ENCODE results near the gene FGF22.
"Not testable (repeated sequence)": the region's sequence is repeated elsewhere in the genome, so short reads cannot be mapped to it uniquely, and the experiment has no call there.

FGF22 gene

DNA sequence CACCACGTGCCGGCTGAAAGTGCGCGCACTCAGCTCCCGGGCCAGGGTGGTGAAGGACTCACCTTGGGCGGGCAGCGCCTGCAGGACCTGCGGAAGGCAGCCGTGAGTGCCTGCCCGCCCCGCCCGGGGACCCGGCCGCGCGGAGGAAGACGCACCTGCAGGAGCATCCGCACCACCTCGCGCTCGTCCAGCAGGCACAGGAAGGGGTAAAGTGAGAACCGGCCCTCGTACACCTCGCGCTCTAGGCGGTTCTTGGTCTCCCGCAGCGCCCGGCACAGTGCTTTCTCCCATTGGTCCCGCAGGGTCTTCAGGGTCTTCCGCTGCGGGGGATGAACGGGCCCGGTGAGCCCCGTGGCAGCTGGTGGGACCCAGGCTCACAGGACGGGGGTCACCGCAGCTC lies 17.0 kb upstream of the FGF22 start:
- DNase-seq: no peak

DNA sequence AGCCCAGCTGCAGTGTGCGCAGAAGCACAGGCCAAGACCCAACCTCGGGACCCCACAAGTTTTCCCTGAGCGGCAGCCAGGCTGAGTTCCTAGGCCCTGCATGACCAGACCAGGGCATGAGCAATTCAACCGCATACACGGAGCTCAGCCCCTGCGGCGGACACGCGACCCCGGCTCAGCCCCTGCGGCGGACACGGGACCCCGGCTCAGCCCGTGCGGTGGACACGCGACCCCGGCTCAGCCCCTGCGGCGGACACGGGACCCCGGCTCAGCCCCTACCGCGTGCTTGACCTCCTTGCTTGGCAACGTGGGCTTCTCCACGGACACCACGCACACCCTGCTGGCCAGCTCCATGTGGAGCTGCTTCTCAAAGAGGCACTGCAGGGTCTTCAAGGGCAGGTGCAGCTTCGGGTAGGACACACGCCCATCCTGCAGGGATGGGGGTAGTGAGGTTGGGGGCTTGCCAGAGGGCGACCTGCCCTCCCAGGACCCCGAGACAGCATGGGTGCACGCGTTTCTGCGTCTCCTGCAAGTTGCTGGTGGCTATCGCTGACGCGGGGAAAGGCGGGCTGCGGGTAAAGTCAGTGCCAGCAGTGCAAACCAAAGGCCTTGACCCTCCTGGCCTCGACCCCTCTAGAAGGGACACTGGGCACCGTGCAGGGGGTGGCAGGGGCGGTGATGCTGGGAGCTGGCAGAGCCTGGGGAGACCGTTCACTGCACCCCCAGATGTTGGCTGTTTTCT lies 16.3 kb upstream of the FGF22 start:
- no peak for DNase-seq

DNA sequence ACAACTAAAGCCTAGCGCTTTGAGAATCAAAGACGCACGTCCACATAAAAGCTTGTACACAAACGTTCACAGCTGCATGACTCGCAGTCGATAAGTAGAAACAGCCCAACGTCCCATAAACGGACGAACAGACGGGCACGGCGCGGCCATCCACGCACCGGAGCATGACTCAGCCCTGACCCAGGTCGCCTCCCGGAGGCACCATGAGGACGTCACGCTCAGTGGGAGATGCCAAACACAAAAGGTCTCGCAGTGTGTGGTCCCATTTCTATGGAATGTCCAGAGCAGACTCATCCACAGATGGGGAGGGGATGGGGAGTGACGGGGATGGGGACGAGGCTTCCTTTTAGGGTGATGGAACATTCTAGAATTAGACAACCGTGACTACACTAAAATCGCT lies 15.7 kb upstream of the FGF22 start:
- no peak for DNase-seq

DNA sequence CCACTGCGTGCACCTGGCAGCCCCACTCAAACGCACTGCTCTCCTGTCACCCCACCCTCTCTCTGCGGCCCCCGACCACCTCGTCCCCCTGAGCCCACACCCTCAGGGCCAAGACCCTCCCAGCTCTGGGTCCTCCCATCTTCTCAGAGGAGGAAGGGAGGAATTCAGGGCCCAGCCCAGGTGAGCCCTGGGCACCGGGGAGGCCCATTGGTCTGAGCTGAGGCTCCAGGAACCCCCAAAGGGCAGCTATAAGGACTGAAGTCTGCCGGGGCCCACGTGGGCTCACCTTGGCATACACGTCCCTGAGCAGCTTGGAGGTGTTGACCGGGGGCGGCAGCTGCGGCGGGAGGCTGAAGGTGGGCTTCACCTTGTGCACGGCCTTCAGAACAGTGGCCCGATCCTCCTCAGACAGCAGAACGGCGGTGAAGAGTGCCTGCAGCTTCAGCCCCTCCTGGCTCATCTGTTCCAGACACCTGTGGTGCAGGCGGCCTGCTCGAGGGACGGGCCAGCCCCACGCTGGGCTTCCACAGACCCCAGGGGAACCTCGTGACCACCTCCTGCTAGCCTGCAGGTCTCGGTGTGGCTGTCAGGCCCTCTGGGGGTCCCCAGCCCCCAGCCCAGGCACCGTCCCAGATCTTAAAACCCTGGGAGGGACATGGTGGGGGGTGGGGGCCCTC lies 15.1 kb upstream of the FGF22 start:
- no peak for DNase-seq

DNA sequence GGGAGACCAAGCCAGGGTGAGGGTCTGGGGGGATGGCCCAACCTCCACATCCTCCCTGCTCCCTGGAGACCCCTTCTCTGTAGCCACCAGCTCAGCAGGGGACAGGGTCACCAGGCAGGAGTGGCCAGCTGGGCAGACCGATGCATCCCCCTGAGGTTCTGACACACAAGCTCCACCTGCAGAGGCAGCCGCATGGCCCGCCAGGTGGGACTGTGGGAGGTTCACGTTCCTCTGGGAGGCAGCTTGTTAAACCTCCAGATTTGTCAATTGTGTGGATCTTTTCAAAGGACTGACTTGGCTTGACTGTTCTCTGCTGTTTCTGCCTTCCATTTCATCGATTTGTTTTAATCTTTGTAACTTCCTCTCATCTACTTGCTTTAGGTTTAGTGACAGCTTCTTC lies 14.4 kb upstream of the FGF22 start:
- no peak for DNase-seq

DNA sequence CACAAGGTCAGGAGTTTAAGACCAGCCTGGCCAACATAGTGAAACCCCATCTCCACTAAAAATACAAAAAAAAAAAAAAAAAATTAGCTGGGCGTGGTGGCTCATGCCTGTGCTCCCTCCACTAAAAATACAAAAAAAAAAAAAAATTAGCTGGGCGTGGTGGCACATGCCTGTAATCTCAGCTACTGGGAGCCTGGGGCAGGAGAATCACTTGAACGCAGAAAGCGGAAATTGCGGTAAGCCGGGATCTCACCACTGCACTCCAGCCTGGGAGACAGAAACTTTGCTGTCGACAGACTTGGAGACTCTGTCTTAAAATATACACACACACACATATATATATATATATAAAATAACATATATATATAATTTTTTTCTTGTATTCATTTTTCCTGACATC lies 13.1 kb upstream of the FGF22 start:
- DNase-seq: not testable (repeated sequence)

DNA sequence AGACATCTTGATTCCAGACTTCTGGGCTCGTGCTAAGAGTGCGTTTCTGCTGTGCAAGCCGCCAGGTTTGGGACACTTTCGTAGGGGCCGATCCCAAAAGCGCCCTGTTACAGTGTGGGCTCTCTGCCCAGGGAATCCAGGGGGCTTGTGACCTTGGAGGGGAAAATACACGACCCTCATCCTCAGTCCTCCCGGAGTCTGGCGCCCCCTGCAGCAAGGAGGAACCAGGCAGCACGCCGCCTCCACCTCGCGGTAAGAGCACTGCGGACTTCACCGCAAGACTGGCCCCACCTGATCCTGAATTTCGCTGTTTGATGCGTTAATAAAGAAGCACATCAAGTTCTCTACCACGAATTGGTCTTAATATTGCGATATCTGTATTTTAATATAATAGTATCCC lies 11.5 kb upstream of the FGF22 start:
- peak in 1 of 2 donors; percentile 39 for DNase-seq

DNA sequence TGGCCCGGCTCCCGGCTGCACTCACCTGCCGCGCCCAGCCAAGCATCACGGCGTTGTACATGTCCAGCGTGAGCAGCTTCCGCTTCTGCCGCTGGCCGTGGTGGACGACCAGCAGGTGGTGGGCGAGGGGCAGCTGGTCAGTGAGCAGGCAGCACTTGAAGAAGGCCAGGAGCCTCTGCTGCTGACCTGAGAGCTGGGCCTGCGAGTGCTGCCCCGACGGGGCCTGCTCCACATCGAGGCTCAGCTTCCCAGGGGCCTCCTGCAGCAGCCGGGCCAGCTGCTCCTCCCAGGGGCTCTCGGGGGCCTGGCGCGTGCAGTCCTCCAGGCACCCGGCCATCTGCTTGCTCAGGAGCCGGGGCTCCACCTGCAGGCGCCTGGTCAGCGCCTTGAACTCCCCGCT lies 10.2 kb upstream of the FGF22 start:
- not testable (repeated sequence) for DNase-seq

DNA sequence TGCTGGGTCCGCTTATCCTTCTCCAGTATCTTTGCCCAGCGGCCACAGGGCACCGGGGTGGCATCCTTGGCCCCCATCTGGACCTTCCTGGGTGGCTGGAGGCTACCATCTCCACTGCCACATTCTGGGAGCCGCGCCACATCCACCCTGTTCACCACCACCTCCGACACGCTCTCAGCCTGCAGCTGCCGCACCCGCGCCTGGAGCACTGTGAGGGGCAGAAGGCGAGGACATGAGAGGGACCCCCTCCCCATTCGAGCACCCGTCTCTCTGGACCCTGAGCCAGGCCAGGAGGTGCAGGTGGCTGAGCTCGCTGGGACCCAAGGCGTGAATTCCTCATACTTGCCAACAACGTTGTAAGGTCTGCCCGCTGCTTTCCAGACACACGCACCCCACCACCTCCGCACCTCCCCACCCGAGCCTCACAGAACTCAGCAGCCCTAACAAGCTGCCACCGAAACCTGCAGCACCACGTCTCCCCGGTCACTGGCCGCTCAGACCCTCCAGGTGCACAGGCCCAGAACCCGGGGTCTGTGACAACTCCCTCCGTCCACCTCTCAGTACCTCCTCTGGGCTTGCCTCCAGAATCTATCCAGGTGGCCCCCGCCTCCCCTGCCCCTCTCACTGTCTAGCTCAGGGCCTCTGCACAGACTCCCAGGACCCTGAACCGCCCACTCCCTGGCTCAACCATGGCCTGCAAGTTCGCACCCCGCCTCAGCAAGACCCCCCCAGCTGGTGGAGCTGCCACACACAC lies 9.5 kb upstream of the FGF22 start:
- DNase-seq: no peak

DNA sequence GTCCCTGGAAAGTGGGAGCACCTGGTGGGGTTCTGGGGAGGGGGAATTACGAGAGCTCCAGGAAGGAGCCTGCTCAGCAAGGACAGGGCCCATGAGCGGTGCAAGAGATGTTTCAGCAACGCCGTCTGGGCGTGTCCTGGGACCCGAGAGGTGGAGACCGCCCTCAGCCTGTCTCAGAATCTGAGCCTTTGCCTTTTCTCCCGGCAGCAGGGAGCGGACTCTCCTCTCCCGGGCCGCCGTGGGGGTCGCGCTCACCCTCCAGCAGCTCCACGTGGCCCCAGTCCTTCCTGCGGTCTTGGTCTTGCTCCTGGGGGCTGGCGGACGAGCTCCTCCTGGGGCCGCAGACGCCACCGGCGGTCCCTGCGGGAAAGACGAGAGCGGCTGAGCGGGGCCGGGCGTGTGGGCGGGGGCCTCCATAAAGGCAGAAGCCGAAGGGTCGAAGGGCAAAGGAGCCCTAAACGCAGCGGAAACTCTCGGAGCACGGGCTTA lies 7.1 kb upstream of the FGF22 start:
- DNase-seq: peak; percentile 57 to 70

DNA sequence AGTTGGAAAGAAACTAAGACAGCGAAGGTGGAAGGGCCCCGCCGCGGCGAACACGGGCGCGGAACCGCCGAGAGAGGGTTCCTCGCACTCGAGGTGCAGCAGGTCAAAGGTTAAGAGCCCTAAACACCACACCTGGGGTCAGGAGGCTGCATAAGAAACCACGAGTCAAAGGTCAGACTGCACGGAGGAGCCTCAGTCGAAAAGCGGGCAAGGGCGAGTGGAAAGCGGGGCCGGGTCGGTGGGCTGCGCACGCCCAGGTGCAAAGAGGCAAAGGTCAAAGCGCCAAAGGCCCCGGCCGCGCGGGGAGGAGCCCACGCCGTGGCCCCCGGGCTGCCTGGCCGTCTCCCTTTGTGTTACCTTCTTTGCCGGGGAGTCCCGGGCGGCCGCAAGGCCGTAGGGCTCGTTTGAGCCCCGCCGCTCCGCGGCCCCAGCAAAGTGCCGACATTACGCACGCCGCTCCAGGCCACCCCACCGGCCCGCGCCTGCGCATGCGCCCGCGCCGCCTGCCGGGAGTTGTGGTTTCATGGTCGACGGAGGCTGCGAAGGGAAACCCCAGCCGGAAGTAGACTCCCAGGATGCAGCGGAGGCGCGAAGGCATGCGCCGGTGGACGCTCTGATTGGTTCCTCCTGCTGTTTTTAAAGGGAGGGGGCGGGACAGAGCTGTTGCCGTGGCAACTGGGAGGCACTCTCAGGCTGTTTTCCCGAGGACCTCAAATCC lies 6.5 kb upstream of the FGF22 start, which contains the start of gene POLRMT:
TSS of gene POLRMT (minus strand) at position 470 of the 718 bp plus-strand sequence. CDS start at position 445, 25 bp downstream.
- peak; percentile 95 to 97 for DNase-seq

DNA sequence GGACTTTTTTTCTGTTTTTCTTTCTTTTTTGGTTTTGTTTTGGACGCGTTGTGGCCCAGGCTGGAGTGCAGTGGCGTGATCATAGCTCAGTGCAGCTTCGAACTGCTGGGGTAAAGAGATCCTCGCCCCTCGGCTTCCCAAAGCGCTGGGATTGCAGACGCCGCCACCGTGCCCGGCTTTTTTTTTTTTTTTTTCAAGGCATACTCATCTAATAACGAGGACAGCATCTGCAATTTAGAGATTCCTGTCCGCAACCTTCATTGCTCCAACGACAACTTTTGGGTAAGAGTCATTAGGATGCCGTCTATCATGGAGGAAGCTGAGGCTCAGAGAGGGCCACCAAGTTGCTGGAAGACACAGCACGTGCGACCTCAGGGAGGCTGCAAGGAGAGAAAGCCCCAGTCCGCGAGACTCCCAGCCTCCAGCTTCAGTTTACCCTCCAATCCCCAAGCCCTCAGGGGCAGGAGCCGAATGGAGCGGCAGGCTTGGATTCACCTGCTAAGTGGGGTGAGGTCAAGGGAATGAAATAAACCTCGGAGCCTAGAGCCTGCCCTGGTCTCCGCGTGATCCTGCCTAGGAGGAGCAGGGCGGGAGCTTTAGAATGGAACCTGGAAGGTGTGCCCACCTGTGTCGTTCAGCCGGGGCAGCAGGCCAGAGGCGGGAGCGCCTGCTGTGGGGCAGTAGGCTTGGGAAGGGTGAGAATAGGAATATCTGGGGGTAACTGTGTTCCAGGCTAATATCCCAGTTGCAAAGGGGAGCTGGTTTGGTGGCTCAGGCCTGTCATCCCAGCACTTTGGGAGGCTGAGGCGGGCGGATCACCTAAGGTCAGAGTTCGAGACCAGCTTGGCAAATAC lies 5.7 kb upstream of the FGF22 start:
- no peak for DNase-seq

DNA sequence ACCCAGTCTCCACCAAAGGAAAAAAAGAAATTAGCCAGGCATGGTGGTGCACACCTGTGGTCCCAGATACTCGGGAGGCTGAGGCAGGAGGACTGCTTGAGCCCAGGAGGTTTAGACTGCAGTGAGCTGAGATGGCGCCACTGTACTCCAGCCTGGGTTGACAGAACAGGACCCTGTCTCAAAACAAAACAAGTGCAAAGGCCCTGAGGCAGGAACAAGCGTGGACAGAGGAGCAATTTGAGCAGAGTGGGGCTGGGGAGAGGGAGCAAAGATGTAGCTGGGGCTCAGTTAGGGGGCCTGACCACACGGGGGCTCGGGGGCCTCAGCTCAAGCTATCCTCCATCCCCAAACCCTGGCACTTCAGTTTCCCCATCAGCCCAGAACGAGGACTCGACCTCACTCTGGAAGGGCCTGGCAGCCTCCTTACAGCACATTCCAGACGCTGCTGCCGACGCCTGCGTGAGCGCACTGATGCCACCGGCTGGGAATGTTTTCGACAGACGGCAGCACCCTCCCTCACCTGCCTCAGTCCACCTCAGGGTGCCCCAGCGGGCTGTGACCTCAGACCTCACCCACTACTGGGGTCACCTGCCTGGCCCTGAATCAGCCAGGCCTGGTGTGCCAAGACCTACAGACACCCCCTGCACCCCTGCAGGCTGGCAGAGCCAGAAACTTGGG lies 4.6 kb upstream of the FGF22 start:
- DNase-seq: no peak

DNA sequence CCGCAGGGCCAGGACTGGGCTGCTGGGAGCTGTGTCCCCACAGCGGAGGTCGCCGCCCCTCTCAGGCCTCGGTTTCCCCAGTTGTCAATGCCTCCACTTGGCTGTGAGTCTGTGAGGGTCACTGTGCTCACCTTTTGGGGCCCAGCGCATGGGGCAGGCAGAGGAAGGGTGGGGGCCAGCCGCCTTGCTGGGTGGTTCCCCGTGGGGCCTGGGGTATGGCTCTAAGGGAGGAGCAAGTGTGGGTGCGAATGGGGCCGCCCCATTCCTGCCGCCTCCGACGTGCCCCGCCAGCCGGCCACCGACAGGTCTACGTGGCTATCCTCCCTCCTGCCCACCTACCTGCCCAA lies 800 bp upstream of the FGF22 start:
- no peak for DNase-seq

DNA sequence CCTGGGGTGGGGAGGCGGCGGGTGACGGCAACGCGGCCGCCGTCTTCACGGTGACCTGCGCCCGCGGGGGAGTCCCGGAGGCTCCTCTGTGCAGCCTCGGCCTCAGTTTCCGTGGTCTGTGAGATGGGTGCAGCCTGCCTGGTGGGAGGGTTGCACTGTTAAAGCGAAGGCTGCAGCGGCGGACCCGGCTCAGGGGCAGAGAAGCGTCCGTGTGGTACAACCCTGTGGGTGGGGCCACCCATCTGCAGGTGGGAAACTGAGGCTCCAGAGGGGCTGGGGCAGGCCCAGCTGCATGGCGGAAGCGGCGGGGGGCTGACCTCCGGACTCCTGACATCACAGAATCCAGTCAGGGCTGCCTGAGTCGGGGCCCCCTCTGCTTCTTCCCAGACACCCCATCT lies 481 bp downstream of the FGF22 start:
- DNase-seq: no peak

DNA sequence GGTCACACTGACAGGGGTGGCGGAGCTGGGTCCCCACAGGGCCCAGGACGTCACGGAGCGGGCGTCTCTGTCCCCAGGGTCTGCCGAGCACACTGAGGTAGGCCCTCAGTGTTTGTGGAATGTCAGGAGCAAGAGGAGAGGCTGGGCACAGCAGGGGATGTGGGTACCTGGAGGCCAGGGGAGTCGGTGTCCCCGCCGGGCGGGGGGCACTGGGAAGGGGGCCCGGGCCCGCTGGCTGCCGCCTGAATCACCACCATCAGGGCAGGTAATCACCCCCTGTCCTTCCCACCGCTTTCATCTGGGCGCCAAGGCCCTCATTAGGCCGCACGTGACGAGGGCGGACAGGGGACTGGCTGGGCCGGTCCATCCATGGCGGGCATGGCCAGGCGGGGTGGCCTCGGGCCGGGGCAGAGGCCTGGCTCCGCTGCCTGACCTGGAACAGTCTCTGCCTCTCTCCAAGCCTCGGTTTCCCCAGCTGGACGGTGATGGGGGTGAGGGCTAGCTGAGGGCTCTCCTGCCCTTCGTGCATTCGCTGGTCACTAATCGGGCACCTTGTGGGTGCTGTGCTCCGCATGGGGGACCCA lies 1.0 kb downstream of the FGF22 start:
- no peak for DNase-seq

DNA sequence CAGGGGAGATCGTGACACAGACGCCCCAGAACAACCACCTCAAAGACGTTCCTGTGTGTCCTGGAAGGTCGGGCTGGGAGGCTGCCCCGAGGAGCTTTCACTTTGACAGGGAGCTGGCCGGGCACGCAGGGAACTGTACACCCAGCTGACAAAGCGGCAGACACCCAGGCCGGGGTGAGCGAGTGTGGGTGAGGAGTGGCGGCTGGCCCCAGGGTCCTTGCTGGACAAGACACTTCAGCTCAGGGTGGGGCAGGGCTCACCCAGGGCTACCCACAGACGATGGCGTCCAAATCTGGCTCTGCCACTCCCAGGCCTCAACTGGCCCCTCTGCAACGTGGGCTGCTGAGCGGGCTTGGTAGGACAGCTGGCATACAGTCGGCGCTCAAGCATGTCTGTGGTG lies 2.0 kb downstream of the FGF22 start:
- DNase-seq: no peak

DNA sequence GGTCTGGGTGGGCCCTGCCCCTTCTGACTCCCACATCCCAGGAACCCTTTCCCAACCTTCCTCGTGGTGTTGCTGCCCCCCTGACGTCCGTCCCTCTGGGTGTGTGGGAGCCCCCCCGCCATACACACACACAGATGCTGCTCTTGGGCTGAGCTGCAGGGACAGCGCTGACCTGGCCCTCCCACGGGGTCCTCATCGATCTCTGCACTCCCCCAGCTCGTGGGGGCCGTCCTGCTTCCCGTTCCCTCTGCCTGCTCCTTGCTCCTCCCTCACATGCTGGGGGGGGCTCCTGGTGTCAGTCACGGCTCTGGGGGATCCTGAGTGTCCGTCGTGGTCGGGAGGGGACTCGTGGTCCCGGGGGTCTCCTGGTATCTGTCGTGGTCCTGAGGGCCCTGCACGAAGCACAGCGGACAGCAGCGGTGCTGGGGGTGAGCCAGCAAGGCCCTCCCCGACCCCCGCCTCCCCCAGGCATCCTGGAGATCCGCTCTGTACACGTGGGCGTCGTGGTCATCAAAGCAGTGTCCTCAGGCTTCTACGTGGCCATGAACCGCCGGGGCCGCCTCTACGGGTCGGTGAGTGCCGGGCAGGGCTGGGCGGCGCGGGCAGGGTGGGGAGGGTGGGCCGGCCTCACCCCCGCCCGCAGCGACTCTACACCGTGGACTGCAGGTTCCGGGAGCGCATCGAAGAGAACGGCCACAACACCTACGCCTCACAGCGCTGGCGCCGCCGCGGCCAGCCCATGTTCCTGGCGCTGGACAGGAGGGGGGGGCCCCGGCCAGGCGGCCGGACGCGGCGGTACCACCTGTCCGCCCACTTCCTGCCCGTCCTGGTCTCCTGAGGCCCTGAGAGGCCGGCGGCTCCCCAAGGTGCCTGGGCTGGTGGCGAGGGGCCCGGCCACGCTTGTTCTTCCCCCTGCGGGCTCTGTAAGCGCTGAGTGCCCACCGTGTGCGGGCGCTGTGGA lies 3.4 kb downstream of the FGF22 start:
- no peak for DNase-seq

DNA sequence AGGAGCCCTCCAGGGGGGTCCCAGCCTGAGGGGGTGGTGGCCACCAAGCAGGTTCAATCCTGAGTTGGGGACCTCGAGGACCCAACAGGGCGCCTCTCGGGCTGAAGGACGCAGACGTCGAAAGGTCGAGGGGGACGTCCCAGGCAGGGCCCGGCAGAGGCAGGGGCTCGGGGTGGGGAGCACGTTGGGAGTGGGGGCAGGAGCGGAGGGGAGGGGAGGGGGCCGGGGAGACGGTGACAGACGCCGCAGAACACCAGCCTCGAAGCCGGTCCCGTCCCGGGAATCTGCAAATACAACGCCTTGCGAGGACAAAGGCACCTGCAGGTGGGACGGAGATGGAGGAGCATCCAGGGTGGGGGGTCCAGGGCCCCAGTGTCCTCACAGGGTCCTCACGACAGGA lies 4.1 kb downstream of the FGF22 start:
- no peak for DNase-seq

DNA sequence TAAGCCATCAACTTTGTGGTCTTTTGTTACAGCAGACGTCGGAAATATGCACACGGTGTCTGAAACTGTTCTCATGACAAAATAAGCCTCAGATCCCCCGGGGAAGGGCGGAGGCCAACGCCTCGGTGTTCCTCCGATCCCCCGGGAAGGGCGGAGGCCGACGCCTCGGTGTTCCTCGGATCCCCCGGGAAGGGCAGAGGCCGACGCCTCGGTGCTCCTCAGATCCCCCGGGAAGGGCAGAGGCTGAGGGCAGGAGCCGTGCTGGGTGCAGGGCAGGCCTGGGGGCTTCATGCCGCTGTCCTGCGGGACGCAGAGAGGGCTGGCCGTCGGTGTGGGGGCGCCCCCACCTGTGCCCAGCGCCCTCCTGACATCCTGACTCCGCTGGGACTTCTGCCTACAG lies 4.7 kb downstream of the FGF22 start:
- no peak for DNase-seq

Measured in stimulated activated CD4-positive, alpha-beta T cell treated with anti-CD3 and anti-CD28 coated beads, Interleukin-2, amount 100 ng/mL, for 24 hours (primary cell).